GM21447 (cell line): ENCODE measurements around the gene TDP2.
"Not testable (repeated sequence)": the region's sequence is repeated elsewhere in the genome, so short reads cannot be mapped to it uniquely, and the experiment has no call there.

Source experiments
- ATAC-seq: cut with Tn5 transposase; IDR thresholded peaks from one replicate; pipeline ENCODE4 v1.9.1; 2021; ENCODE audit not compliant: unreplicated experiment

TDP2 gene

GRCh38 chr6:24650365-24650764 lies 16.3 kb downstream of the TDP2 start:
- ATAC-seq: no peak

GRCh38 chr6:24649691-24650090 lies 17.0 kb downstream of the TDP2 start:
- no peak for ATAC-seq

- no peak for ATAC-seq
Observed at GRCh38 chr6:24648276-24648675, 18.4 kb downstream of the TDP2 start.

- ATAC-seq: no peak
Observed at GRCh38 chr6:24646771-24647170, 19.9 kb downstream of the TDP2 start.

- ATAC-seq: no peak
Observed at GRCh38 chr6:24644377-24644776, 22.3 kb downstream of the TDP2 start.

GRCh38 chr6:24643920-24644319 lies 22.8 kb downstream of the TDP2 start:
- no peak for ATAC-seq

DNA sequence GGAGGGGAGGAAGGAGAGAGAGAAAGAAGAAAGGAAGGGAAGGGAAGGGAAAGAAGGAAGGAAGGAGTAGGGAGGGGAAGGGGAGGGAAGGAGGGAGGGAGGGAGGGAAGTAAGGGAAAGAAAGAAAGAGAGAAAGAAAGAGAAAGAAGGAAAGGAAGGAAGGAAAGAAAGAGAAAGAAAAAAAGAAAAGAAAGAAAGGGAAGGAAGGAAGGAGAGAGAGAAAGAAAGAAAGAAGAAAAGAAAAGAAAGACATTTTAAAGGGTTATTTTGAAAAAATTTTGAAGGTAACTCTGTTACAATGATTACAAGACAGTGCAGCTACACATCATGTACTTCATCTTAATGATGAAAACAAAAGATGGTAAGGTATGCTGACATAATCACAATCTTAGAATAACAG lies 24.6 kb downstream of the TDP2 start:
- no peak for ATAC-seq

DNA sequence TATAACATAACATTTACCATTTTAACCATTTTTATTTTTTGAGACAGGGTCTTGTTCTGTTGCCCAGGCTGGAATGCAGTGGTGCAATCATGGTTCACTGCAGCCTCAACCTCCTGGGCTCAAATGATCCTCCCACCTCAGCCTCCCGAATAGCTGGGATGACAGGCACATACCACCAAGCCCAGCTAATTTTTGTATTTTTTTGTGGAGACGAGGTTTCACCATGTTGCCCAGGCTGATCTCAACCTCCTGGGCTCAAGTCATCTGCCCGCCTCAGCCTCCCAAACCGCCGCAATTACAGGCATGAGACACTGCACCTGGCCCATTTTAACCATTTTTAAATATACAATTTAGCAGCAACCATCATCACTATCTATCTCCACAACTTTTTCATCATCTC lies 26.1 kb downstream of the TDP2 start:
- not testable (repeated sequence) for ATAC-seq

DNA sequence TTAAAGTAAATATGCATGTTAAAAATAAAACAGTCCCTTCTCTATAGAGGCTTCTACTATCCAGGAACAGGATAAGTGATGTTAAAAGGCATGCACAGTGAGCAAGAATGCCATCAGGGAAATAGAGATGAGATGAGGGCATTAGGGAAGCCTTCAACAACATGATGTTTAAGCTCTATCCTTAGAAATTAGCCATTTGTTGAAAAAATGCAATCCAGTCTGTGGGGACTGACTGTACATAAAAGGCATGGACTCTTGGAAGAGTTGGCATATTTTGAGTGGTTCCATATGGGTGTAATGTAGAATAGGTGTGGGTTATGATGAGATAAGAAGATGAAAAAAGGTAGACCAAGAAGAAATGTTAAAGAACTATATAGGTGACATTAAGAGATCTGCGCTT lies 26.5 kb downstream of the TDP2 start:
- ATAC-seq: no peak

- no peak for ATAC-seq
Observed at GRCh38 chr6:24636681-24637080, 30.0 kb downstream of the TDP2 start.

- ATAC-seq: no peak
Observed at GRCh38 chr6:24632573-24632972, 34.1 kb downstream of the TDP2 start.

DNA sequence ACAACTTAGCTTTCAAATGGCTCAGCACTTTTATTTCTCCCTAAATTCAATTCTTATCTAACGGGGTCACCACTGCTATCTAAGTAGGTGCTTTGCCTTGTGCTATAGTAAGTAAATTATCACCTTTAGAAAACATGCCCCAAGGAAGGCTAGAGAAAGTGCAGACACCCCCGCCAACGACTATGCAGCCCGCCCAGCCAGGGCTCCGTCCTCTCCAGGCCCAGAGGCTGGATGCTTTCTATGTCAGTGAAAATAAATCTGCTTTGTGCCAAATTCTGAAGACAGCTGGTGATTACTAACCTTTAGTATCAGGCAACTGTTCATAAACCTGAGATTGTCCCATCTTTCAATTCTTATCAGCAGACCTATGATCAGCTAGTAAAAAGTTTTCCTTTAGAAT lies 35.0 kb downstream of the TDP2 start:
- ATAC-seq: no peak

- ATAC-seq: no peak
Observed at GRCh38 chr6:24630856-24631505, 35.7 kb downstream of the TDP2 start.

DNA sequence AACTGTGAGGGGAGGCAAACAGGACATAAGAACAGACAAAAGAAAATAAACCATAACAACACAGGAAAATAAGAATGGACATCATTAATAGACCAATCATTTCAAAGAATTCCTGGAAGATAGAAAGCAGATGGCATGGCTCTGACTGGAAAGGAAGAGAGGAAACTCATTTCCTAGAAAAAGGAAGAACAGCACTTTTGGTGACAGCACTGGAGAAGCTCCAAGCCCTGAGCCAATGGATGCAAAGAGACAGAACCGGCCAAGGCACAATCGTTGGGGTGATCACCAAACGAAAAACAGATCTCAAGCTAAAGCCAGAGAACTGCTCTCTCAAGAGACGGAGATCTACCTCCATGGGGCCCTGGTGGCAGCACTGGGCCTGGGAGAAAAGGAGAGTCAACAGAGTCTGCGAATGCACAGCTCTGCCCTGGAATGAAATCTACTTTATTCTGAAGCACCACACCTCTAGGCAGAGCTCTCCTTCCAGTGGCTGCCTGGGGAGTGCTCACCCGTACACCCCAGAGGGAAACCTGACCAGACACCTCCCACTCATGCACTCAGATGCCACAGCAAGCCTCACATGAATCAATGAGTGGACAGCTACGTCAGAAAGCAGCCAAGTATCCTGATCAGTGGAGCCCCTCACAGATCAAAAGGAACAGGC lies 44.9 kb downstream of the TDP2 start:
- no peak for ATAC-seq

GRCh38 chr6:24620637-24621036 lies 46.1 kb downstream of the TDP2 start:
- no peak for ATAC-seq

DNA sequence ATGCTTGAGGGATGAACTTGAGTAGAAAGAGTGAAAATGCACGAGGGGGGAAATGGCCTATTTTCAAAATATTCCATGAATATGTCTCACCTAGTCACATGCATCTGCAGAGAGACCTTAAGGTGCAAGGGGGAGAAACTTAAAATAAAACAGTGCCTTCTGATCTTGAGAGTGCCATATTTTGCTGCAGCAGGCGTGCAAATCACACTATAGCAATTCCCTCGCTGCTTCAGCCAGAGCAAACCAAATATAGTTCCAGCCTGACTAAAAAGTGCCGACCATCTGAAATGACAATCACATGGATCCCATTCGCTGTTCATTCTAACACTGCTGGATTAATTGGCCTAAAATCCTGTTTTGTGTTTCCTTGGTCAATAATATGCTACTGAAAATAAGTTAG lies 47.0 kb downstream of the TDP2 start:
- ATAC-seq: no peak

DNA sequence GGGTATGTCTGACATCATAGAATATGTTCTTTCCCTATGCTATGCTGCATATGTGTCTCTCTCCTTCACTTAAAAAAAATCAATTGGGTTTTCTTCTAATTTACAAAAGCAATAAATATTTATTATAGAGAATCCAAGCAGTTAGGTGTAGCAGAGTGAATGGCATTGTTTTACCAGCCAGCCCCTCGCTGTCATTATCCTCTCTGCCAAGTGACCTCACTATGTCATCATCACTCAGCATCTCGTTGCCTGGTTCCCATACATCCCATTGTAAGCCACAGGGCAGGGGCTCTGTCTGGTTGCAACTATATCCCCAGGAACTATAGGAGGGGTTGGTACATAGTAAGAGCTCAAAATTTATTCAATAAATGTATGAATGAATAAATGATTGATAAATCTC lies 52.1 kb downstream of the TDP2 start:
- no peak for ATAC-seq

GRCh38 chr6:24614043-24614420 lies 52.7 kb downstream of the TDP2 start:
- no peak for ATAC-seq

- ATAC-seq: no peak
Observed at GRCh38 chr6:24613361-24614042, 53.2 kb downstream of the TDP2 start.

GRCh38 chr6:24610672-24611071 lies 56.0 kb downstream of the TDP2 start:
- no peak for ATAC-seq

DNA sequence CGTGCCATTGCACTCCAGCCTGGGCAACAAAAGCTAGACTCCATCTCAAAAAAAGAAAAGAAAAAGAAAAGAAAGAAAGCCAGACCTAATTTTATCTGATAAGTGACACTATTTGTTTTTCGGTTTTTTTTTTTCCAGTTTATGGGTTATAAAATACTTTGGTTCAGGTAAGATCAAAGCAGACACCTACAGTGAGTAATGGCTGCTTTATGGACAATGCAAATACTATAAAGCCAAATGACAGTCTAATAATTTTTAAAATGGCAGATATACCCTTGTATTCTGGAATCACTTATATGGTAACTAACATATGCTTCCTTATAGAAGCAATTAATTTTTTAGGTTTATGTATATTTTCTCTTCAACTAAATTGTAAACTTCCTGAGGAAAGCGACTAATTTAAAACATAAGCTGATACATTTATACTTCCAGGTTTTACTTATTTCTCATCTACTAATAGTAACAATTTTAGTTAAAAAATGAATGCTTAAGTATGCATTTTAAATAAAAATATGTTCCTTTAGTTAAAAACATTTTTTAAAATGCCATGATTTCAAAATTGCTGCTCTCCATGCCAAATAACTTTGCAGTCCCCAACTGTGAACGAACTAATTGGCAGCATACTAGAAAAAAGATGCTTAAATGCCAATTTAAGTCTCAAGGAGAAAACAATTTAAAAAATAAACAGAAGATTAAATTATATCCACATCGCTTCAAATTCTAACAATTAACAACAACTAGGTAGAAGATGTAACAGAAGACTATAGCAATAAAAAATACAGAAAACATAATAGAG lies 59.2 kb downstream of the TDP2 start:
- ATAC-seq: no peak
